Spleen (tissue), 11 donors: ENCODE data around the gene PLCB3. TPM values are rescaled to one million over a fixed set of nuclear protein-coding genes. Genes with fewer than 3 reads are reported as not detected.

Experiments used
- DNase-seq: peaks from one replicate; pipeline ENCODE4 v3.0.0-alpha.2; 2020
- H3K27ac ChIP-seq, 8 donors: fragments of 200-600 bp; sonication (generic) in 7 of 8; 1 replicate in 4 of 8; 2 replicates in 4 of 8; pipeline versions ENCODE4 v1.5.0 to v1.8.0; 2016 to 2021; ENCODE audit warnings: inconsistent platforms in 4 of 8, mild to moderate bottlenecking in 4 of 8, moderate library complexity in 1 of 8
- H3K27me3 ChIP-seq, 7 donors: fragments of 200-600 bp; sonication (generic) in 6 of 7; replicated peaks in 1 of 7; 1 replicate in 4 of 7; 2 replicates in 3 of 7; pipeline versions ENCODE4 v1.5.0 to v1.8.0; 2016 to 2021; ENCODE audit warnings: inconsistent platforms in 3 of 7, mild to moderate bottlenecking in 1 of 7
- H3K36me3 ChIP-seq, 6 donors: fragments of 200-600 bp; sonication (generic) in 5 of 6; 1 replicate in 4 of 6; 2 replicates in 2 of 6; pipeline versions ENCODE4 v1.5.0 to v1.8.0; 2016 to 2021; ENCODE audit warnings: inconsistent platforms in 2 of 6
- H3K4me1 ChIP-seq, 6 donors: fragments of 200-600 bp; sonication (generic) in 5 of 6; 1 replicate in 3 of 6; 2 replicates in 3 of 6; pipeline versions ENCODE4 v1.5.0 to v1.8.0; 2016 to 2021; ENCODE audit warnings: inconsistent platforms in 3 of 6
- H3K4me3 ChIP-seq, 8 donors: fragments of 200-600 bp; sonication (generic) in 7 of 8; 1 replicate in 4 of 8; 2 replicates in 4 of 8; pipeline versions ENCODE4 v1.5.0 to v1.8.0; 2016 to 2021; ENCODE audit warnings: inconsistent platforms in 4 of 8, mild to moderate bottlenecking in 4 of 8, moderate library complexity in 2 of 8
- H3K9me3 ChIP-seq, 8 donors: fragments of 200-600 bp; sonication (generic) in 7 of 8; 1 replicate in 4 of 8; 2 replicates in 4 of 8; pipeline versions ENCODE4 v1.5.0 to v1.8.0; 2016 to 2021; ENCODE audit warnings: inconsistent platforms in 4 of 8
- CTCF ChIP-seq, 11 experiments: fragments of 200-600 bp in 7 of 11; fragments of 450-650 bp in 4 of 11; sonication (generic) in 4 of 11; IDR thresholded peaks in 8 of 11; conservative IDR thresholded peaks in 3 of 11; 1 replicate in 7 of 11; 2 replicates in 4 of 11; pipeline versions ENCODE4 v1.4.0 to v1.8.0; 2016 to 2021; ENCODE audit warnings: antibody characterized with exemption in 11 of 11, inconsistent platforms in 4 of 11, mild to moderate bottlenecking in 1 of 11
- POLR2A ChIP-seq, 3 donors: fragments of 450-650 bp; IDR thresholded peaks; one replicate each; pipeline ENCODE4 v1.5.1; 2017; ENCODE audit warnings: antibody characterized with exemption in 3 of 3, mild to moderate bottlenecking in 1 of 3
- POLR2AphosphoS5 ChIP-seq, 3 donors: sonication (generic); formaldehyde crosslinking; IDR thresholded peaks; one replicate each; pipeline ENCODE4 v1.5.1; 2017; ENCODE audit warnings: antibody characterized with exemption in 3 of 3
- WGBS, 5 donors: extraction: QIAGEN DNeasy Blood & Tissue Kit in 3 of 5; methylation state at CpG; one replicate each; pipeline versions ENCODE4 v1.1.5 to v1.1.7; 2013 to 2018; 5-methylcytosine and 5-hydroxymethylcytosine counted together
- intact Hi-C: fragments of 100-400 bp; cut with DNase I; formaldehyde crosslinking; loops from one replicate; pipeline ENCODE4 v1.15.0; 2023; ENCODE audit warnings: low total_unique reads
- polyA plus RNA-seq, 3 donors: library from polyadenylated mRNA; stranded (reverse); fragments of 200-250 nt; gene quantifications; one replicate each; pipeline ENCODE4 v1.2.1, GENCODE V29; 2013
- total RNA-seq, 7 donors: library from RNA; depleted of rRNA in 3 of 7; stranded (reverse); fragments of >200 nt in 3 of 7; fragmentation: NEBNext Ultra II Directional in 4 of 7; extraction: Animal tissue kit (Norgen Biotek cat#: 25700) in 4 of 7; gene quantifications; one replicate each; pipeline versions ENCODE4 v1.1.0 to v1.2.1, GENCODE V29; 2016 to 2021
- donor health status: healthy with polysubstance abuse.
- donor health status: DM: no; HTN: no; CAD: no; lungs with moderate emphysema.
- donor health status: DM: no; HTN: no; CAD: no.
- donor health status: Bipolar disorder and iron deficiency.
- donor health status: healthy.
- donor health status: DM: no; HTN: no; CAD: no.
- donor health status: DM: yes; HTN: yes; CAD: no.

PLCB3 gene
- total and polyA plus RNA-seq, 10 donors = 3.8 to 28.3 (median 21.1) TPM

GRCh38 chr11:64275031-64275800, 23.9 kb downstream of the PLCB3 start:
- 84 to 95% (median 94%) methylated on average over 14 to 15 of the region's 15 CpGs for WGBS, 5 donors
- Histone ChIP-seq H3K36me3 (peaks cover 0 to 44% (median 20%) of the 10 kb centered on the region in 6 donors), H3K27ac (no peak overlapping the region), H3K9me3 (no peaks in the 10 kb centered on the region), H3K4me3 (no peak overlapping the region), H3K27me3 (no peaks in the 10 kb centered on the region), H3K4me1 (peaks cover 5 to 32% (median 14%) of the 10 kb centered on the region in 6 donors)
- no peak for DNase-seq
- intact Hi-C loops = no loop called here
- TF ChIP-seq CTCF (IDR thresholded peaks at IDR 0.05 in 8 of 11, conservative IDR thresholded peaks at IDR 0.05 in 3 of 11) (no peak), POLR2A (IDR thresholded peaks at IDR 0.05) (no peak), POLR2AphosphoS5 (IDR thresholded peaks at IDR 0.05) (no peak)

GRCh38 chr11:64275841-64276240, 24.5 kb downstream of the PLCB3 start:
- DNase-seq = no peak
- Histone ChIP-seq H3K4me3 (no peak overlapping the region), H3K27me3 (no peaks in the 10 kb centered on the region), H3K4me1 (peaks cover 5 to 27% (median 14%) of the 10 kb centered on the region in 6 donors), H3K36me3 (peaks cover 0 to 47% (median 20%) of the 10 kb centered on the region in 6 donors), H3K27ac (no peak overlapping the region), H3K9me3 (no peaks in the 10 kb centered on the region)
- TF ChIP-seq CTCF (IDR thresholded peaks at IDR 0.05 in 8 of 11, conservative IDR thresholded peaks at IDR 0.05 in 3 of 11) = no peak
- 43 to 100% (median 89%) methylated on average over 1 to 2 of the region's 2 CpGs for WGBS, 5 donors
- intact Hi-C loops = no loop called here

- H3K9me3 ChIP-seq = no peaks in the 10 kb centered on the region
- intact Hi-C loops = no loop called here
- H3K4me3 ChIP-seq = no peak overlapping the region
- H3K27ac ChIP-seq = no peak overlapping the region
- no peak for DNase-seq
- TF ChIP-seq CTCF (IDR thresholded peaks at IDR 0.05 in 8 of 11, conservative IDR thresholded peaks at IDR 0.05 in 3 of 11) = no peak
- no peak for TF ChIP-seq POLR2AphosphoS5 (IDR thresholded peaks at IDR 0.05)
- TF ChIP-seq POLR2A (IDR thresholded peaks at IDR 0.05) = no peak
- H3K27me3 ChIP-seq = no peaks in the 10 kb centered on the region
- peaks cover 0 to 57% (median 20%) of the 10 kb centered on the region in 6 donors for H3K36me3 ChIP-seq
- WGBS, 5 donors = 82 to 91% (median 86%) methylated on average over 17 of the region's 17 CpGs
- H3K4me1 ChIP-seq = peaks cover 3 to 21% (median 11%) of the 10 kb centered on the region in 6 donors
Observed at GRCh38 chr11:64276653-64277431, 25.5 kb downstream of the PLCB3 start.
